Chondrocyte (in vitro differentiated cells): Measurements from ENCODE around the gene TNIK. TPM values are rescaled to one million over a fixed set of nuclear protein-coding genes. Genes with fewer than 3 reads are reported as not detected.

Source experiments
- DNase-seq: peaks from one replicate; pipeline ENCODE4 v3.0.0; 2021; ENCODE audit warnings: mixed read lengths, low spot score
- H3K27ac Mint-ChIP-seq: one replicate; pipeline ENCODE4 v1.8.0; 2021; ENCODE audit warnings: mild to moderate bottlenecking, moderate library complexity, mixed read lengths; ENCODE audit not compliant: unreplicated experiment
- H3K27me3 Mint-ChIP-seq: 2 replicates; pipeline ENCODE4 v1.8.0; 2021; ENCODE audit warnings: low read depth, mixed read lengths
- H3K36me3 Mint-ChIP-seq: 2 replicates; pipeline ENCODE4 v1.8.0; 2021; ENCODE audit warnings: low read depth, mixed read lengths
- H3K4me1 Mint-ChIP-seq: 2 replicates; pipeline ENCODE4 v1.8.0; 2021; ENCODE audit warnings: low read depth, mild to moderate bottlenecking, mixed read lengths
- H3K4me3 Mint-ChIP-seq: one replicate; pipeline ENCODE4 v1.8.0; 2021; ENCODE audit warnings: mild to moderate bottlenecking, moderate library complexity, mixed read lengths; ENCODE audit not compliant: unreplicated experiment
- H3K9me3 Mint-ChIP-seq: 2 replicates; pipeline ENCODE4 v1.8.0; 2021; ENCODE audit warnings: low read depth, mixed read lengths
- total RNA-seq: library from RNA; stranded (reverse); gene quantifications from 3 replicates; pipeline ENCODE4 v1.2.1, GENCODE V29; 2021
- TF ChIP-seq, protein P1 (sequence below): fragments of 200-600 bp; sonication (generic); IDR thresholded peaks from 2 replicates; pipeline ENCODE4 v1.5.0; 2021; ENCODE audit warnings: antibody characterized with exemption, mild to moderate bottlenecking, moderate library complexity

Gene TNIK
- total RNA-seq, 1 donor from 2014 or later: 17.5 TPM

DNA sequence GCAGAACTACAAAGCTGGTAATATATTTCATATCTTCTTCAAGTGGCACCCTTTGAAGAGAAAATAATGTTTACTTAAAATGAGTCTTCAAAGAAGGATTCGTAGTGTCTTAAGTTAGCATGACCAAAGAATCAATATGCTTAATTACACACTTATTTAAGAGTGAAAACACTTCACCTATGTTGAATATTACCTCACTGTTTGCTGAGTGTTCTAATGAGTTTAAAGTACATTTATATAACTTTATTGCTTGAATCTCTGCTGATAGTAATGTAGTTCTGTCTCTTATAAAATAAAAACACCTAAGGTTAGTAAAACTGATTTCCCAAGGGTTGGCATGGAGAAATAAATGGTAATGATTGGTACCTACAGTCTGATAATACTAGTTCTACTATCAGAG lies 290.3 kb downstream of the TNIK start:
- no peaks in the 10 kb centered on the region for H3K27me3 Mint-ChIP-seq
- H3K36me3 Mint-ChIP-seq: peaks cover 21% of the 10 kb centered on the region
- no peak overlapping the region for H3K4me3 Mint-ChIP-seq
- H3K9me3 Mint-ChIP-seq: no peaks in the 10 kb centered on the region
- TF ChIP-seq, protein P1, sequence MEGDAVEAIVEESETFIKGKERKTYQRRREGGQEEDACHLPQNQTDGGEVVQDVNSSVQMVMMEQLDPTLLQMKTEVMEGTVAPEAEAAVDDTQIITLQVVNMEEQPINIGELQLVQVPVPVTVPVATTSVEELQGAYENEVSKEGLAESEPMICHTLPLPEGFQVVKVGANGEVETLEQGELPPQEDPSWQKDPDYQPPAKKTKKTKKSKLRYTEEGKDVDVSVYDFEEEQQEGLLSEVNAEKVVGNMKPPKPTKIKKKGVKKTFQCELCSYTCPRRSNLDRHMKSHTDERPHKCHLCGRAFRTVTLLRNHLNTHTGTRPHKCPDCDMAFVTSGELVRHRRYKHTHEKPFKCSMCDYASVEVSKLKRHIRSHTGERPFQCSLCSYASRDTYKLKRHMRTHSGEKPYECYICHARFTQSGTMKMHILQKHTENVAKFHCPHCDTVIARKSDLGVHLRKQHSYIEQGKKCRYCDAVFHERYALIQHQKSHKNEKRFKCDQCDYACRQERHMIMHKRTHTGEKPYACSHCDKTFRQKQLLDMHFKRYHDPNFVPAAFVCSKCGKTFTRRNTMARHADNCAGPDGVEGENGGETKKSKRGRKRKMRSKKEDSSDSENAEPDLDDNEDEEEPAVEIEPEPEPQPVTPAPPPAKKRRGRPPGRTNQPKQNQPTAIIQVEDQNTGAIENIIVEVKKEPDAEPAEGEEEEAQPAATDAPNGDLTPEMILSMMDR: no peak
- H3K4me1 Mint-ChIP-seq: no peaks in the 10 kb centered on the region
- H3K27ac Mint-ChIP-seq: no peak overlapping the region
- DNase-seq: no peak

DNA sequence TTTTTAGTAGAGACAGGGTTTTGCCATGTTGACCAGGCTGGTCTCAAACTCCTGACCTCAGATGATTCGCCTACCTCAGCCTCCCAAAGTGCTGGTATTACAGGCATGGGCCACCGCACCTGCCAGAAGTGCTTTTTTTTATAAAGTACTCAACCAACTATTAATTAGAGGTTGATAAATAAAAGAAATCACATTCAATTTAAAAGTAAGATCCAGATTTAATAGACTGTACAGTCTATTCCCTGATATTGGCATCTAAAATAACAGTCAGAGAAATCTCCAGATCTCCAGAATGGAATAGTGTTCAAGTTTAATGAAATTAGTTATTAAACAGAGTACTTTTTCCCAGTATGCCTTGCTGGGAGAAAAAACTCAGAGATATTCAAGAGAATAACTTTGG lies 290.8 kb downstream of the TNIK start:
- H3K27ac Mint-ChIP-seq: no peak overlapping the region
- no peaks in the 10 kb centered on the region for H3K27me3 Mint-ChIP-seq
- H3K4me3 Mint-ChIP-seq: no peak overlapping the region
- H3K9me3 Mint-ChIP-seq: no peaks in the 10 kb centered on the region
- no peak for DNase-seq
- no peaks in the 10 kb centered on the region for H3K4me1 Mint-ChIP-seq
- H3K36me3 Mint-ChIP-seq: peaks cover 21% of the 10 kb centered on the region
- TF ChIP-seq, protein P1: no peak

DNA sequence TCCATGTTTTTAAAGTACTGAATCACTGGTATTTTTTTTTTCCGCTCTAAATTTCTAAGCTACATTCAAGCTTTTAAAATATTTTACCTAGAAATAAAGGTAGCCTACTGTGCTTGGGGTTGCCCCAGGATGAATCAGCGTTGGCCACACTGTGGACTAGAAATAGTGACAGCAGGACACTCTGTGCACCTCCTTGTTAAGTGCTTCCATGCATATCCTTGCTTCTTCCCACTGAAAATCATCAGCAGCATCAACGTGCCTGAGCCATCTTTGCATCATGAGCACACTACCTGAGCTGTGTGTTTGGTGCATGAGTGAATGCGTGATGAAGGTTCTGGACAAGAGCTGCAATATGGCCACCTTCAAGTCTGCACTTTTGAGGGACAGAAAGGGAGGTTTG lies 291.7 kb downstream of the TNIK start:
- Mint-ChIP-seq H3K36me3 (peaks cover 24% of the 10 kb centered on the region), H3K27me3 (no peaks in the 10 kb centered on the region), H3K27ac (no peak overlapping the region), H3K4me1 (peaks cover 7% of the 10 kb centered on the region), H3K4me3 (no peak overlapping the region), H3K9me3 (no peaks in the 10 kb centered on the region)
- TF ChIP-seq, protein P1: no peak
- no peak for DNase-seq

DNA sequence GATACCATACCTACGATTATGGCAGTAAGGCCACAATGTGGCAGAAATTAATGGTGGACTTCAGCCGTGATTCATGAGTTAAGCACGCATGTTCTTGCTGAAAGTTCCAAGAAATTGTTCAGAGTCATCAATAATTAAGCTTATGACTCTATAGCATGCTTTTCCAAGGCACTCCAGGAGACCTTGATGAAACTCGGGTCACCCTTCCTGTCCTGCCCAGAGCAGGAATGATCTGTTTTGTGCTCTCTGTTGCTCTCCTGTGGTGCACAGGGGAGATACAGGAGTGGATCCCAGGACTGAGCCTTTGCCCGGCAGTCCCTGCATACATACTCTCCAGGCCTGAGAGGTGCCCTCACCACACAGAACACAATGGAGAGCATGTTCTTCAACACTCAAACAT lies 292.1 kb downstream of the TNIK start:
- Mint-ChIP-seq H3K27me3 (no peaks in the 10 kb centered on the region), H3K9me3 (peaks cover 2% of the 10 kb centered on the region), H3K36me3 (peaks cover 23% of the 10 kb centered on the region), H3K27ac (no peak overlapping the region), H3K4me1 (peaks cover 7% of the 10 kb centered on the region), H3K4me3 (no peak overlapping the region)
- TF ChIP-seq, protein P1: peak; percentile 67
- DNase-seq: no peak

DNA sequence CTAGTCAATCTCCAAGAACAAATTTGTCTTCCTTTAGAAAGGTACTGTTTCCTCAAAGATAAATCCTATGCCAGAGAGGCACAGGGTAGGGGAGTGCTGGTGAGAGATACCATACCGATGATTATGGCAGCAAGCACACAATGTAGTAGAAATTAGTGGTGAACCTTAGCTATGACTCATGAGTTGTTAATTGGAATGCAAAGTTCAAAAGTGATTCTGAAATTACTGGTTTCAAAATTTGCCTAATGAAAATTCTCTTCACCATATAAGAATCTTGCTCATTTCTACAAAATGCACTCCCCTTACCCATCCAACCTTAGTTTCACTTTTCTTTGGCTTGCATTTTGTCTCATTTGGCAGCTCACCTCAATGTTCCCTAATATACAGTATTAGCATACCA lies 294.2 kb downstream of the TNIK start:
- H3K4me1 Mint-ChIP-seq: peaks cover 7% of the 10 kb centered on the region
- no peak for DNase-seq
- peaks cover 6% of the 10 kb centered on the region for H3K9me3 Mint-ChIP-seq
- no peak overlapping the region for H3K4me3 Mint-ChIP-seq
- TF ChIP-seq, protein P1: no peak
- H3K27me3 Mint-ChIP-seq: no peaks in the 10 kb centered on the region
- H3K36me3 Mint-ChIP-seq: peaks cover 26% of the 10 kb centered on the region
- H3K27ac Mint-ChIP-seq: no peak overlapping the region
